Stomach smooth muscle (tissue), 2 donors: ENCODE data around the gene SLC43A2.
A peak's percentile ranks its signal among the peaks of the same experiment; 100 is the strongest.

Source experiments
- H3K27ac ChIP-seq: one replicate; pipeline ENCODE4 v1.7.0; 2013; ENCODE audit warnings: mild to moderate bottlenecking, low read length, inconsistent platforms
- H3K27me3 ChIP-seq, 2 donors: one replicate each; pipeline ENCODE4 v1.7.0; 2013; ENCODE audit warnings: low read length in 2 of 2; ENCODE audit not compliant: insufficient read depth in 2 of 2, control insufficient read depth in 1 of 2
- H3K36me3 ChIP-seq, 2 donors: one replicate each; pipeline ENCODE4 v1.7.0; 2013; ENCODE audit warnings: low read length in 2 of 2; ENCODE audit not compliant: control insufficient read depth in 2 of 2, insufficient read depth in 2 of 2
- H3K4me1 ChIP-seq: one replicate; pipeline ENCODE4 v1.7.0; 2013; ENCODE audit warnings: low read length; ENCODE audit not compliant: control insufficient read depth, insufficient read depth
- H3K4me3 ChIP-seq, 2 donors: one replicate each; pipeline ENCODE4 v1.7.0; 2013; ENCODE audit warnings: low read length in 2 of 2
- H3K9ac ChIP-seq, 2 donors: one replicate each; pipeline ENCODE4 v1.7.0; 2013; ENCODE audit warnings: low read length in 2 of 2, mild to moderate bottlenecking in 1 of 2
- H3K9me3 ChIP-seq, 2 donors: one replicate each; pipeline ENCODE4 v1.7.0; 2013; ENCODE audit warnings: low read length in 2 of 2; ENCODE audit not compliant: control insufficient read depth in 2 of 2
- donor health status: healthy.
- donor health status: Pancreatic carcinoma.

The SLC43A2 gene

DNA sequence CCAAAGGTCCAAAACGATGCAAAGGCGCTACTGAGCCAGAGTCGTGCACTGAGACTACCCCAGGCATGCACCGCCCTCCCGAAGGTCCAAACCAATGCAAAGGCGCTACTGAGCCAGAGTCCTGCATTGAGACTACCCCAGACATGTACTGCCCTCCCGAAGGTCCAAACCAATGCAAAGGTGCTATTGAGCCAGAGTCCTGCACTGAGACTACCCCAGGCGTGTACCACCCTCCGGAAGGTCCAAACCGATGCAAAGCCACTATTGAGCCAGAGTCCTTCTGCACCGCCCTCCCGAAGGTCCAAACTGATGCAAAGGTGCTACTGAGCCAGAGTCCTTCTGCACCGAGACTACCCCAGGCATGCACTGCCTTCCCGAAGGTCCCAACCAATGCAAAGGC, 27.1 kb downstream of the SLC43A2 start:
- peaks cover 3% of the 10 kb centered on the region for H3K4me1 ChIP-seq
- no peak overlapping the region for H3K9ac ChIP-seq
- no peak overlapping the region for H3K27ac ChIP-seq
- no peak overlapping the region for H3K4me3 ChIP-seq
- H3K9me3 ChIP-seq, result no peaks in the 10 kb centered on the region
- peaks cover 0 to 4% of the 10 kb centered on the region in 2 donors for H3K36me3 ChIP-seq
- no peaks in the 10 kb centered on the region for H3K27me3 ChIP-seq

DNA sequence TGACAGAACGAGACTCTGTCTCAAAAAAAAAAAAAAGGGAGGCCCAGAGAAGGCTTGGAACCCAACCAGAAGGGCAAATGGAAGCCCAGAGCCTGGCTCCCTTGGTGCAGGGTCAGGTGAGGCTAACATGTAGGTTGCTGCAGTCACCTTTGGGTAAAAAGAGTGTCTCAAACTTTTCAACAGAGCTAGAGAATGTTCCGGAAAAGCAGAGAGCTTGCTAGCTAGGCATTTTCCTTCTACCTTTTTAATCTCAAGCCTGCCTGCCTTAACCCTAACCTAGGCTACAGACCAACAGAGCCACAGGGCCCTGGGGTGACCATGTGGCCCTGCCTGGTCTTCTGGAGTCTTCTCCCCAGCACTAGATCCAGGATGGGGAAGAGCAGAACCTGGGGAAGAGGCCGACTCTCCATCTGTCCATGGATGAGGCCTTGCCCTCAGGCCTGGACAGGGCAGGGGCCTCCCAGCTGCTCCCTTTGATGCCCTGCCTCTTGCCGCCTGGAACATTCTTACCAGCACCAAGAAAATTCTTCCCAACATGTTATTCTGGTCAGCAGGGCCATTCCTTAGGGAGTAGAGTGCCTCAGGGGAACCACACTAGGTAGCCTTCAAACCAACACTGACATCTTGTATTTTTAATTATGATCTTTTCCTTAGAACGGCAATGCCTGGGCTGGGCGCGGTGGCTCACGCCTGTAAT, 30.1 kb downstream of the SLC43A2 start:
- H3K4me3 ChIP-seq, result no peak overlapping the region
- H3K9me3 ChIP-seq, result no peaks in the 10 kb centered on the region
- H3K4me1 ChIP-seq, result no peaks in the 10 kb centered on the region
- H3K27me3 ChIP-seq, result no peaks in the 10 kb centered on the region
- H3K36me3 ChIP-seq, result no peaks in the 10 kb centered on the region
- no peak overlapping the region for H3K27ac ChIP-seq
- H3K9ac ChIP-seq, result no peak overlapping the region

DNA sequence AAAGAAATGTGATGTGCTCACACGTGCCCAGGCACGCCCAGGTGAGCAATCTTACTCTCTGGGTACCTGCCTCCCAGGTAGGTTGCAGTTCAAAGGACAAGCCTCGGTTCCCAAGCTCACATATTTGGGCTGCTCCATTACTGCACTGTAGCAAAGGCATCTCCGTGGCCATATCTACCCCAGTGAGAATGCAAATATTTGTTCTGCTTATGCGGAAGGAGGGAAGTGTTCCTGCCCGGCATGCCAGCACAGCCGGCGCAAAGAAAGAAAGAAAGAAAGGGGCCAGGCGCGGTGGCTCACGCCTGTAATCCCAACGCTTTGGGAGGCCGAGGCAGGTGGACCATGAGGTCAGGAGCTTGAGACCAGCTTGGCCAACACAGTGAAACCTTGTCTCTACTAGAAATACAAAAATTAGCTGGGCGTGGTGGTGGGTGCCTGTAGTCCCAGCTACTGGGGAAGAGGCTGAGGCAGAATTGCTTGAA, 30.7 kb downstream of the SLC43A2 start:
- Histone ChIP-seq H3K36me3 (no peaks in the 10 kb centered on the region), H3K27me3 (no peaks in the 10 kb centered on the region), H3K4me1 (no peaks in the 10 kb centered on the region), H3K9ac (no peak overlapping the region), H3K27ac (no peak overlapping the region), H3K4me3 (no peak overlapping the region), H3K9me3 (no peaks in the 10 kb centered on the region)

DNA sequence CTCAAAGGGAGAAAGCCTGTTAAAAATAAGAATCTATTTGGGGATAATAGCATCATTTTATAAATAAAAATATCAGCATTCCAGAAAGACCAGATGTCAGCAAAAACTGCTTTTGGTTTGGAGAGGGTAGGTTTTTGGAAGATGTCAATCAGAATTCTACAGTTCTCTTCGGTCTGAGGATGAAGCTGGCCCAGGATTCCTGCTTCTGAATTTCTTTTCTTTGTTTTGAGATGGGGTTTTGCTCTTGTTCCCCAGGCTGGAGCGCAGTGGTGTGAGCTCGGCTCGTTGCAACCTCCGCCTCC, 35.1 kb downstream of the SLC43A2 start:
- H3K4me3 ChIP-seq, result no peak overlapping the region
- H3K9ac ChIP-seq, result no peak overlapping the region
- no peaks in the 10 kb centered on the region for H3K9me3 ChIP-seq
- no peaks in the 10 kb centered on the region for H3K27me3 ChIP-seq
- no peak overlapping the region for H3K27ac ChIP-seq
- H3K4me1 ChIP-seq, result peaks cover 6% of the 10 kb centered on the region
- H3K36me3 ChIP-seq, result no peaks in the 10 kb centered on the region

DNA sequence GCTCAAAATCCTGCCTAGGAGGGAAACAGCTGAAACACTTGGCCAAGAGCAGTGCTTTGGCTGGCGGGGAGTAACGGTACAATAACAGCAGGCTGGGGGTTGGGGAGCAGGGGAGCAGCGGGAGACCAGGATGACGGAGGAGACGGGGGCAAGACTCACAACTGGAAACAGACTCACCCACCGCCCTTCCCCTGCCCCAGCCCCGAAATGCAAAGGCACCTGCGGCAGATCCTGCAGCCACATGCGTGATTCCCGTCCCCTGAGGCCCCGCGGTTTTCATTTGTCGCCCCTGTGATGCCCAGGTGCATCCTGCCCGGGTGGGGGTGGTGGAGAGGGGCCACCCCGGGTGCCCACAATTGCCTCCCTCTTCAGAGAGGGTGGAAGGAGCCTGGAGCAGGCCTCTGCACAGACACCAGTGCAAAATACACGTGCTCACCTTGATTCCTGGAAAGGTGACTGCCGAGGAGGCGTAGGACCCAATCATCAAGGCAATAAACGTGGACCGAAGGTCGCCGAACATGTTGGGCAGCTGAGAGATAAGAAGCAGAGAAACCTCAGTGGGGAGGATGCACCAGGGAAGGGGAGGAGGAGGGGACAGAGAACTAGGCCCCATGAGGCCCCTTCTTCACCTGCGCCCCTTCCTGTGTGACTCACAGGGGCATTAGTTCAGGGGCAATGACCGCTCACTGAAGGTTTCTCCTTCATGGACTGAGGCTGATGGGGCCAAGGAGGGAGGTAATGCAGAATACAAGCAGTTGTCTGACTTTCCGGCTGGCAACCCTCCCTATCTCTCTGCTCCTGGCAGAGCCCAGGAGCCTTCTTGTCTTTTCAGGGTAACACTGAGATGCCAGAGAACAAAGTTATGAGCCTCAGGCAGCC, 35.6 kb downstream of the SLC43A2 start:
- Histone ChIP-seq H3K9me3 (no peaks in the 10 kb centered on the region), H3K4me3 (no peak overlapping the region), H3K27me3 (no peaks in the 10 kb centered on the region), H3K4me1 (peaks cover 6% of the 10 kb centered on the region), H3K9ac (no peak overlapping the region), H3K27ac (no peak overlapping the region), H3K36me3 (no peaks in the 10 kb centered on the region)

DNA sequence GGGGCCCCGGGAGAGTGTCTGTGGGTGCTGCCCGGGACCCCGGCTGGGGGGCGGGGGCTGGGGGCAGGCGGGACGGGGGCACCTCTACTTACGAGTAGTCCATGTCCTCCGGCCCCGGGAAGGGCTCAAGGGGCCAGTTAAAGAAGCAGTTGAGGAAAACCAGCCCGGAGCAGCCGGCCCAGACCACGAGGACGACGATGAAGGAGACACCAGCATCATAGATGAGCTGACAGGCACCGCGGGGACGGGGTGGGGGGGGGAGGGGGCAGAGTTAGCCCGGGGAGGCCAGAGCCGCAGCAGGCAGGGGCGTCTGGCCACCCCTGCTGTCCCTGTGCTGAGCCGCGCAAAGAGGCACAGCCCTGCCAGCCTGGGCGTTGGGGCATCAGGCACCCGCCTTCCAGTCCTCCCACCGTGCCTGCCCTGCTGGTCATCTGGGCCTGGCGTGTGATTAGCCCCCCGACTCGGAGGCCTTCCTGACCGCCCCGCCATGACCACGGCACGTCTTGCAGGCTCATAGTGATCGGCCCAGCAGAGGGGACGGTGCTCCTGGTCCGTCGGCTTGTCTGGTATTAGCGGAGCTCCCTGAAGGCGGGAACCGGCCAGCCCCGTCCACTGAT, 37.1 kb downstream of the SLC43A2 start:
- no peaks in the 10 kb centered on the region for H3K27me3 ChIP-seq
- no peak overlapping the region for H3K4me3 ChIP-seq
- no peaks in the 10 kb centered on the region for H3K9me3 ChIP-seq
- H3K9ac ChIP-seq, result no peak overlapping the region
- H3K27ac ChIP-seq, result no peak overlapping the region
- peaks cover 6% of the 10 kb centered on the region for H3K4me1 ChIP-seq
- no peaks in the 10 kb centered on the region for H3K36me3 ChIP-seq

DNA sequence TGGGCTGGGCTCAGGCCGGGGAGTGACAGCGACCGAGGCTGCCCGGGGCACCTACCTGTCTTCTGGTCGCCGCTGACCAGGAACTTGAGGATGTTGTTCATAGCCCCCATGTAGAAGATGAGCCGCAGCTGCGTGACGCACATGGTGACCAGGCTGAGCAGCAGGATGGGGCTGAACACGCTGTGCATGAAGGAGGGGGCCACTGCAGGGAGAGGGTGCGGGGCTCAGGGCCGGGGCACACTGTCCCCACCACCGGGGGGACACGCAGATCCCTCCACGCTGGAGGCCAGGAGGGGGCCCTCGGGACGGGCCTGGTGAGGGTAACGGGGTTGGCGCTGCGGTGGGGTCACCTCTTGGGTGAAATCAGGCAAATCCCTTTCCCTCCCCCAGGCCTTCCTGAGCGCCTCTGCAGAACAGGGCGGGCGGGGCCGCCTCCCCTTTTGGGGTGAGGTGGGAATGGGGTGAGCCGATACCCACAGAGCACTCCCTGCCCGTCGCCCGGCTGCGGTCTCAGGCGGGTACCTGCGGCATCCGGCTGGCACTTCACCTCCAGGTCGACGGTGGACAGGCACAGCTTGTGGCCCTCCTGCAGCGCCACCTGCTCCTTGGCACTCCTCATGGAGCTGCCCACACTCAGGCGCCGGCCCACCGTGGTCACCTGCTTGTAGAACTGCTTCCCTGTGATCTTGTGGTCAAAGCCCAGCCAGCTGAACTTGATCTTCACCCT, 37.7 kb downstream of the SLC43A2 start:
- no peaks in the 10 kb centered on the region for H3K27me3 ChIP-seq
- no peaks in the 10 kb centered on the region for H3K9me3 ChIP-seq
- no peak overlapping the region for H3K9ac ChIP-seq
- no peak overlapping the region for H3K27ac ChIP-seq
- no peak overlapping the region for H3K4me3 ChIP-seq
- H3K4me1 ChIP-seq, result peaks cover 6% of the 10 kb centered on the region
- H3K36me3 ChIP-seq, result no peaks in the 10 kb centered on the region

DNA sequence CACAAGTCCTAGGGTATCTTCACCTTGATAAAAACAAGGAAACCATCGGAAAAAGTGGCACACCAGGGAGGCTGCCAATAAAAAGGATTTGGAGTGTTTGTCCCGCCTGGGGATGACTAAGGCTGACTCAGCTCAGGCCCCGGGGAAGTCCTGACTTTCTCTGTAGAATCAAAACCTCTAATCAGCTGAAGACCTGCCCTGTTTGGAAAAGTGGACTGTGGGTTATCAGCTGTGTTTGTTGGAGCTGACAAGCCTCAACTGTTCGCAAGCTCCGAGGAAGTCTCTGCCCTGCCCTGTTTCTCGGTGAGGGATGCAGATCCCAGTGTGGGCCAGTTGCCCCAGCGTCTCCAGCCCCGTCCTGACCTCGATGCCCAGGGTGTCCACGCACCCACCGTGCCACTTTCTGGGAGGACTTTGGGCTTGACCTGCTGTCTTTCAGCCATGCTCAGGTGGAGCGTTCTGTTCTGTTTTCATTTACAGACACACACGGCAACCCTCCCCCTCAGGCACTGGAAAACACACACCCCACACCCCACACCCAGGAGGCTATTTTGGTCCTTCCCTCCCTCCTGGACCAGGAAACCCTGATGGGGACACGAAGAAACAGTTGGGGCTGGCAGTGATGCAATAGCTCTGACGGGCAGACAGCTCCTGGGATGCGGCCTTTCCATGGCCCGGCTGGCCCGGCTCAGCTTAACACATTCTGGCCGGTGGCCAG, 38.4 kb downstream of the SLC43A2 start:
- Histone ChIP-seq H3K4me3 (no peak overlapping the region), H3K4me1 (peaks cover 6% of the 10 kb centered on the region), H3K27me3 (no peaks in the 10 kb centered on the region), H3K36me3 (no peaks in the 10 kb centered on the region), H3K9me3 (no peaks in the 10 kb centered on the region), H3K27ac (no peak overlapping the region), H3K9ac (peak overlapping the region in 1 of 2 donors; percentile 29)

DNA sequence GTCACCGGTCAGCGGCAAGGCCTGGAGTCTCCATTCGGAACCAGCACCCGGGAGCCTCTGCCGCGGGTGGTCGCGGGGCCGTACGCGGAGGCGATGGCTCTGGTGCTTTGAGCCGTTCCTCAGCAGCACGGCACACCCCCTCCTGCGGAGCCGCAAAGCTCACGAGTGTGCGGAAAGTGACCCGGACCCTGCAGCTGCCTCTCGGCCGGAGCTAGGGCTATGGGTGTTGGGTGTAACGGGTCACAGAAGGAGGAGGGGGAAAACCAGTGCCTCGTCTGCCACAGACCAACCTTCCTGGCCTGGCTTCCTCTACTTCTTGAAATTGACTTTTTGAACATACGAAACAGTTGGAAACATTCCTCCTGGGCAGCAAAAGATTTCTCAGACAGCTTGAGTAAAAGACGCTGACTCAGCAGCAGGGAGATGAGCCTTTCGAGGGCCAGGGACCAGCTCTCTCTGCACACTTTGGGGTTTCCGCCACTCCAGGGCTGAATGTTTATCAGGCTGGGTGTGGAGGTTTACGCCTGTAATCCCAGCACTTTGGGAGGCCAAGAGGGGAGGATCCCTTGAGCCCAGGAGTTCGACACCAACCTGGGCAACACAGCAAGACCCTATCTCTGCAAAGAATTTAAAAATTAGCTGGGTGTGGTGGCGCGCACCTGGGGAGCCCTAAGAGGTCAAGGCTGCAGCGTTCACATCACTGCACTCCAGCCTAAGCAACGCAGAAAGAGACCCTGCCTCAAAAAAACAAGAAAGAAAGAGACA, 39.6 kb downstream of the SLC43A2 start:
- Histone ChIP-seq H3K4me3 (no peak overlapping the region), H3K4me1 (peaks cover 6% of the 10 kb centered on the region), H3K27ac (no peak overlapping the region), H3K9ac (no peak overlapping the region), H3K27me3 (no peaks in the 10 kb centered on the region), H3K36me3 (peaks cover 0 to 3% of the 10 kb centered on the region in 2 donors), H3K9me3 (no peaks in the 10 kb centered on the region)
